ENCODE results near the gene C12orf54. TPM values are rescaled to one million over a fixed set of nuclear protein-coding genes. Genes with fewer than 3 reads are reported as not detected.
"Not testable (repeated sequence)": the region's sequence is repeated elsewhere in the genome, so short reads cannot be mapped to it uniquely, and the experiment has no call there.

The C12orf54 gene
- total and polyA plus RNA-seq, 2 donors (not counting 3 experiments of a cell fraction or from before 2014, with no cell fraction given) = not detected

DNA sequence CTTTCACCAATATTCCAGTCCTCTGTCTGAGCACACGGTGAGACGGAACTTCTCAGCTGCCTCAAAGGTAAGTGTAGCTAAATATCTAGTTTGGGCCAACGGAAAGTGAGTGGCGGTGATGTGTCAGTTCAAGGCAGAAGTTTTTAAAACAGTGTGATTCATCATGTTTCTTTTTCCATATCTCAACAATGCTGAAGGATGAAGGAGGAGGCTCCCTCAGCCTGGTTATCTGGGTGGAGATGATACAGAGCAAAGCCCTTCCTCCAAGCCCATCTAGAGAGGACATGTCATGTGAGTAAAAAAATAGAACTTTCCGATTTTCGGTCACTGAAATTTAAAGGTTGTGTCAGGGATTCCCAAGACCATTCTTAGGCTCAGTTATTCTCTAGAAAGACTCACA lies 23.0 kb upstream of the C12orf54 start:
- FAIRE-seq (no peak), DNase-seq (ENCODE audit: low read depth, low spot score) (no peak)
- Histone ChIP-seq H3K4me3 (replicated peaks in 1 of 3; ENCODE audit: insufficient read depth in 1 of 3, low read depth in 1 of 3, low read length in 3 of 3) (no peak overlapping the region), H3K79me2 (ENCODE audit: control insufficient read depth, insufficient read depth, low read length) (no peaks in the 10 kb centered on the region), H3K36me3 (ENCODE audit: control insufficient read depth in 2 of 2, extremely low read depth in 1 of 2, insufficient read depth in 2 of 2, low read length in 2 of 2) (no peaks in the 10 kb centered on the region), H3K27me3 (ENCODE audit: control insufficient read depth in 2 of 2, insufficient read depth in 2 of 2, low read length in 2 of 2) (peaks cover 0 to 4% of the 10 kb centered on the region in 2 experiments), H4K20me1 (replicated peaks; ENCODE audit: control insufficient read depth, extremely low read depth, insufficient read depth, low read length) (no peaks in the 10 kb centered on the region), H3K9me3 (replicated peaks; ENCODE audit: control insufficient read depth, insufficient read depth, low read length) (no peaks in the 10 kb centered on the region), H3K9ac (replicated peaks; ENCODE audit: extremely low read depth, insufficient read depth, low read length) (no peak overlapping the region), H2AFZ (ENCODE audit: low read depth, low read length) (no peak overlapping the region), H3K4me1 (ENCODE audit: control insufficient read depth, extremely low read depth, insufficient read depth, low read length) (no peaks in the 10 kb centered on the region), H3K27ac (ENCODE audit: insufficient read depth, low read depth, low read length) (no peak overlapping the region), H3K9me1 (replicated peaks; ENCODE audit: control insufficient read depth, extremely low read depth, insufficient read depth, low read length) (no peaks in the 10 kb centered on the region), H3K4me2 (ENCODE audit: insufficient read depth, low read length) (no peak overlapping the region)
- ChIA-PET POLR2A (no interaction called here), CTCF (interaction anchor here (0.8 kb wide), 1 partner anchor 248 kb away, joined by 3 read pairs; no protein-coding TSS in a partner anchor)
- intact Hi-C loops (cut with micrococcal nuclease) = loop anchor here (10.0 kb wide), 1 partner anchor 354 kb away; the partner anchor contains the start of gene SENP1
- BruUV-seq (replicated peaks) = no TSS peak
- dilution Hi-C loops (cut with MboI; ENCODE audit: extremely low pct_ligation_motif_present, low sequenced_read_pairs) = no loop called here
- TF ChIP-seq, protein P1, sequence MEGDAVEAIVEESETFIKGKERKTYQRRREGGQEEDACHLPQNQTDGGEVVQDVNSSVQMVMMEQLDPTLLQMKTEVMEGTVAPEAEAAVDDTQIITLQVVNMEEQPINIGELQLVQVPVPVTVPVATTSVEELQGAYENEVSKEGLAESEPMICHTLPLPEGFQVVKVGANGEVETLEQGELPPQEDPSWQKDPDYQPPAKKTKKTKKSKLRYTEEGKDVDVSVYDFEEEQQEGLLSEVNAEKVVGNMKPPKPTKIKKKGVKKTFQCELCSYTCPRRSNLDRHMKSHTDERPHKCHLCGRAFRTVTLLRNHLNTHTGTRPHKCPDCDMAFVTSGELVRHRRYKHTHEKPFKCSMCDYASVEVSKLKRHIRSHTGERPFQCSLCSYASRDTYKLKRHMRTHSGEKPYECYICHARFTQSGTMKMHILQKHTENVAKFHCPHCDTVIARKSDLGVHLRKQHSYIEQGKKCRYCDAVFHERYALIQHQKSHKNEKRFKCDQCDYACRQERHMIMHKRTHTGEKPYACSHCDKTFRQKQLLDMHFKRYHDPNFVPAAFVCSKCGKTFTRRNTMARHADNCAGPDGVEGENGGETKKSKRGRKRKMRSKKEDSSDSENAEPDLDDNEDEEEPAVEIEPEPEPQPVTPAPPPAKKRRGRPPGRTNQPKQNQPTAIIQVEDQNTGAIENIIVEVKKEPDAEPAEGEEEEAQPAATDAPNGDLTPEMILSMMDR (IDR thresholded peaks at IDR 0.05; ENCODE audit: extremely low read depth in 1 of 2, insufficient read depth in 1 of 2, low read depth in 1 of 2, low read length in 2 of 2) = no peak

- H3K4me1 ChIP-seq (ENCODE audit: control insufficient read depth, extremely low read depth, insufficient read depth, low read length); dilution Hi-C loops (cut with MboI; ENCODE audit: extremely low pct_ligation_motif_present, low sequenced_read_pairs); H2AFZ ChIP-seq (ENCODE audit: low read depth, low read length); BruUV-seq (replicated peaks); H3K79me2 ChIP-seq (ENCODE audit: control insufficient read depth, insufficient read depth, low read length); H3K9me3 ChIP-seq (replicated peaks; ENCODE audit: control insufficient read depth, insufficient read depth, low read length); FAIRE-seq; H4K20me1 ChIP-seq (replicated peaks; ENCODE audit: control insufficient read depth, extremely low read depth, insufficient read depth, low read length); H3K36me3 ChIP-seq (ENCODE audit: control insufficient read depth in 2 of 2, extremely low read depth in 1 of 2, insufficient read depth in 2 of 2, low read length in 2 of 2); H3K27me3 ChIP-seq (ENCODE audit: control insufficient read depth in 2 of 2, insufficient read depth in 2 of 2, low read length in 2 of 2); intact Hi-C loops (cut with micrococcal nuclease); H3K9ac ChIP-seq (replicated peaks; ENCODE audit: extremely low read depth, insufficient read depth, low read length); H3K9me1 ChIP-seq (replicated peaks; ENCODE audit: control insufficient read depth, extremely low read depth, insufficient read depth, low read length); H3K4me3 ChIP-seq (replicated peaks in 1 of 3; ENCODE audit: insufficient read depth in 1 of 3, low read depth in 1 of 3, low read length in 3 of 3); H3K27ac ChIP-seq (ENCODE audit: insufficient read depth, low read depth, low read length); H3K4me2 ChIP-seq (ENCODE audit: insufficient read depth, low read length); CTCF ChIA-PET; DNase-seq (ENCODE audit: low read depth, low spot score); POLR2A ChIA-PET: not testable (repeated sequence)
These were observed 13.3 kb upstream of the C12orf54 start for GRCh38 chr12:48469027-48469426.

Measured in endothelial cell of umbilical vein (primary cell).